Erythroblast (primary cell): ENCODE data around the gene AGAP2.

Experiments
- GATA1 ChIP-seq: IDR thresholded peaks from 2 replicates; pipeline ENCODE4 v1.6.1; 2011; ENCODE audit warnings: low read depth, mild to moderate bottlenecking, control low read depth, low read length, moderate library complexity
- POLR2A ChIP-seq: IDR thresholded peaks from 2 replicates; pipeline ENCODE4 v1.6.1; 2011; ENCODE audit warnings: mild to moderate bottlenecking, low read length

- TF ChIP-seq POLR2A = no peak
- no peak for TF ChIP-seq GATA1
Measured at GRCh38 chr12:57734591-57734990, 4.0 kb downstream of the AGAP2 start.
